ENCODE data around the gene MAPRE2. TPM values are rescaled to one million over a fixed set of nuclear protein-coding genes. Genes with fewer than 3 reads are reported as not detected.
"Not testable (repeated sequence)": the region's sequence is repeated elsewhere in the genome, so short reads cannot be mapped to it uniquely, and the experiment has no call there.

The MAPRE2 gene
- total RNA-seq, 1 donor from 2014 or later: 28.9 TPM

DNA sequence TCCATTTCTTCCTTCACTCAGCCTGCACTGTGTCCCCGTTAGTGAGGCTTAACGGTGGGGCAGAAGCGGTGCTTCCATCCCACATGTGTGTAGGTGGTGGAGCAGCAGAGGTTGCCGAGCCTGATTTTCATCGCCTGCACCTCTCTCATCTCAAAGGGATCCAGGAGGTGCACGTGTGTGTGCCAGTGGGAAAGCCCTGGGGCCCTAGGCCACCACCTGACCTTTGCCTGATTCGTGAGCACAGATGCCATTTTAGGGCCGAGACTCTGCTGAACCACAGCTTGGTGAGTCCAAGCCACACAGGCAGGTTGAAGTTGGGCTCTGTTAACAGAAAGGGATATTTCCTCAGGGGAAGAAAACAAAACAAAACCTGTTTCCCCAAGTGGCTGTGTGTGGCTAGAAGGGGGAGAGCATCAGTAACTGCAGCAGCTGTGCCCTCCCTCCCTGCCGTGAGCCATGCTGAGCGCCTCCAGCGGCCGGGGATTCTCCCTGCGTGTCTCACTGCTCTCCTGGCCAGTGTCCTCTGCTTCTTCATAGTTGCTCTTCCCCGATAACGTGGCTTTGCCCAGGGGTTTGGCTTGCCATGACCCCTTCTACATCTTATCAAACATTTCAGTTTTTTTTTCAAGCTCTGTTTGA, 81.5 kb downstream of the MAPRE2 start:
- peak; percentile 44 for DNase-seq

DNA sequence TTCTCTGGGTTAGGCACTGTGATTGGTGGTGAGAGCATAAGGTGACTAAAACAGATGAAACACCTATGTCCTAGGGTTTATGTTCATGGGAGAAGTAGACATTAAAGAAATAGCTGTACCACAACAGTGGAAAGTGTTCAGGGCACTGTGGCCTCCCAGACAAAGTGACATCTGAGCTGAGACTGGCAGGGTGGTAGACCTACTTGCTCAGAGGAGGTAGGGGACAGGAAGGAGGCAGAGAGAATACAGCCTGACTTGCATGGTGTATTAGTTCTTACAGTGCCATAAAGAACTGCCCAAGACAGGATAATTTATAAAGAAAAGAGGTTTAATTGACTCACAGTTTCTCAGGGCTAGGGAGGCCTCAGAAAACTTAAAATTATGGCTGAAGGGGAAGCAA, 82.6 kb downstream of the MAPRE2 start:
- DNase-seq: no peak

DNA sequence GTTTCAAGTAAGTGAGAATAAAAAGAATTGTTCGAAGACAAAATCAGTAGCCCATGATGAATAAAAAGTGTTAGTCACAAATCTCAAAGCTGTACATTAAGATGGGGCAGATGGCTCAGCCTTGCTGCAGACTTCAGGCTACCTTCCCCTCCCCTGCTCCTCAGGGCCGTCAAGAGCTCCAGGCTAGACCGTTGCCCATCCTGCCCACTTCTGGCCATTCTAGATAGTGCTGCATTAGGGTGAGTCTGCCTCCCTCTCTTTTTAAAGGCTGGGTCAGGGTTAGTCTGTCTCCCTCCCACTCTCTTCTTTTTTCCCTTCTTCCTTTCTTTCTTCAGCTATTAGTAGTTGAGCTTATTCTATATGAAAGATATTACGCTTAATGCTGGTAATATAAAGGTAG, 86.0 kb downstream of the MAPRE2 start:
- DNase-seq: no peak

DNA sequence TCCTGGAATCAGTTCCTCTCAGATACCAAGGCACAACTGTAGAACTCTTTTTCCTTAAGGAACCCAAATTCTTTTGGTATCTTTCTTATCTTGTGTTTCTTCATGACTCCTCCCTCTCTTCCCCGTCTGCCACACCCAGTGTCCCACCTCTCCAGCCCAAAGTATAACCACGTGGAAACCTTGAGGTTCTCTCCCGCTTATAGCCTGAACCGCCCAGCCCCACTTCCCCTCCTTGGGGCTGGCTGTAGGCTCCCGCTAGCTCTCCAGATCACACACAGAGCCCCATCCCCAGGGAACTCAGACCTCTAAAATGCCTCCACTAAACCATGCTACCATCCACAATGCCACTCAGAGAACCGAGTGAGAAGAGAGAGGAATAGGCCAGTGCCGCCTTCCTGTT, 87.5 kb downstream of the MAPRE2 start:
- DNase-seq: no peak

DNA sequence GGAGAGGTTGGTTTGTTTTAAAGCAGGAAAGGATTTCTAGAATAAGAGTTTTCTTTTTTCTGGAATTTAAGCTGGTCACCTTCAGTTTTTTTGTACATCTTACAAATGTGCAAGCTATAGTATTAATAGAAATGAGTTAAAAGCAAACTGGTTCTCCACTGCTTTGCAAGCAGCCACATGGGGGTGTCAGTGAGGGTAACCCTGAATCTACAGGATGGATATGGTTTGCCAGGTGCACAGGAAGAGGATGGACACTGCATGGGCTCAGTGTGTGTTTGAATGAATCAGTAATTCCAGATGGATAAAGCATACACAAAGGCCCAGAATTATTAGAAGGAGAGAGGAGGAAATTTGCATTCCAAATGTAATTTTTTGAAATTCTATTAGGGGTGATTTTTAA, 89.0 kb downstream of the MAPRE2 start:
- no peak for DNase-seq

DNA sequence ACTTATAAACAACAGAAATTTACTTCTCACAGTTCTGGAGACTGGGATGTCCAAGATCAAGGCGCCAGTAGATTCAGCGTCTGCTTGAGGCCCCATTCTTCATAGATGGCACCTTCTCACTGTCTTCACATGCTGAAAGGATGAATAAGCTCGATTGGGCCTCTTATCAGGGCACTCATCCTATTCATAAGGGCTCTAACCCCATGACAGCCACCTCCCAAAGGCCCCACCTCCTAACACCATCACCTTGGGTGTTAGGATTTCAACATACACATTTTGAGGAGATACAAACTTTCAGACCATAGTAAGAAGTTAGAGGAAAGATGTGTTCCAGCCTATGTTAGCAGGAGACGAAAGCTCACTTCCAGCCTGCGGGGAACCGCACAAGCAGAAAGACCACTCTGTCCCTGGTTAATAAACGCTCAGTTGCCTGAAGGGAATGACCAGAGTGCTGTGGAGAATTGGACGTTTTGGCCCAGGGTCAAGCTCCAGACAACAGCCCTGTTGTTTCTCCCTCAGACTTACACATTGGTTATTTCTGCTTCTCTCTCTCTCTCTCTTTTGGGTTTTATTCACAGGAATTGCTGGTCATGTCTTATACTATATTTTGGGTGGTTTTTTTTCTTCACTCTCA, 90.3 kb downstream of the MAPRE2 start:
- DNase-seq: peak; percentile 40

DNA sequence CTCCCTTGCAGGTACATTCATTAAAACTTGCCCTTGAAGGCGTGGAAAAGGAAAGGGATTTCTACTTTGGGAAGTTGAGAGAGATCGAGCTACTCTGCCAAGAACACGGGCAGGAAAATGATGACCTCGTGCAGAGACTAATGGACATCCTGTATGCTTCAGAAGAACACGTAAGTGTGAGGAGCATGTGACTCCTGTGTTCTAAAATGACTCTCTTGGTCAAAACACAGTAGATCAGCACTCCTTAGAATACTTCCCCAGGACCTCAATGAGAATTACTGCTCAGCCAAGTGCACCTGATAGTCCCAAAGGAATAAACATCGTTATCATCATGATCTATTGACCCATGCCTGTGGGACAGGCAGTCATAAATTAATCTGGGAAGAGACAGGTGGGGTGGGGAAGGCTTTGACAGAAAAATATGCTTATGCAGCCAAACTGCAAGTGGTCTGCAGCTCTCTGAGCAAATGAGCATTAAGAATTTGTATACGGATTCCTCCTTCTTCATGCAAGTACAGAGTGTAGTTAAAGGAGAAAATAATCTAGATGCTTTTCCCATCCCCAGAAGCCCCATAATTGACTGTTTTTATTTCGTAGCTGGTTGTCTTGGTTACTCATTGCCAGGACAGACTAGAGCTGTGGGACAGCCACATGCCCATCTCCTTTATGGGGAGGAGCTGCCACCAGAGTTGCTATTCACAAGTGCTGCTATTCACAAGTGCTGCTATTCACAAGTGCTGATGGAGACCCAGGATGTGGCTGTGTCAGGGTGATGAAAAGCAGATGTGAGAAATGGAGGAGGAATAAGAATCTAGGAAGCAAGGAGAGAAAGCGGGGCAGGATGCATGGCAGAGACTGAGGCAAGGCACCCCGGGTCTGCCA, 91.0 kb downstream of the MAPRE2 start:
- no peak for DNase-seq

DNA sequence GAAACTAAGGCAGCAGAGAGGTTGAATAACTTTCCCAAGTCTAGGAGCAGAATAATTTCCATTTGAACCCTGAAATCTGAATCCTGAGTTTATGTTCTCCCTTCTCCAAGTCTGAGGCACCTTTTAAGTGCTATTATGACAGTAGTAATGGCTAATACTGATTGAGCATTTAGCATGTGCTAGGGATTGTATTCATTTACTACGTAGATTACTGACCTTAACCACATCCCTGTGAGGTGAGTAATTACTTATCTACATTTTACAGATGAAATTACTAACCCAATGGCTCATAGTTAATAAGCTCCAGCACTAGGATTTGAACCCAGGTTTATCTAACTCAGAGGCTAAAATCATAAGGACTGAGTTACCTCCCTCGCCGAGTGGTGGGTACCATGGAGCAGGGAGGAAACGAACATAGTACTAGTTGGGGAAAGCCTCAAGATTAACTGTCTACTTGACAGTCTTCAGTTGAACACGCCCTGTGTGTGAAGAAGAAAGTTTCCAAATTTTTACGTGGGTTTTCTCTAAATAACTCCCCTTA, 93.0 kb downstream of the MAPRE2 start:
- DNase-seq: no peak

DNA sequence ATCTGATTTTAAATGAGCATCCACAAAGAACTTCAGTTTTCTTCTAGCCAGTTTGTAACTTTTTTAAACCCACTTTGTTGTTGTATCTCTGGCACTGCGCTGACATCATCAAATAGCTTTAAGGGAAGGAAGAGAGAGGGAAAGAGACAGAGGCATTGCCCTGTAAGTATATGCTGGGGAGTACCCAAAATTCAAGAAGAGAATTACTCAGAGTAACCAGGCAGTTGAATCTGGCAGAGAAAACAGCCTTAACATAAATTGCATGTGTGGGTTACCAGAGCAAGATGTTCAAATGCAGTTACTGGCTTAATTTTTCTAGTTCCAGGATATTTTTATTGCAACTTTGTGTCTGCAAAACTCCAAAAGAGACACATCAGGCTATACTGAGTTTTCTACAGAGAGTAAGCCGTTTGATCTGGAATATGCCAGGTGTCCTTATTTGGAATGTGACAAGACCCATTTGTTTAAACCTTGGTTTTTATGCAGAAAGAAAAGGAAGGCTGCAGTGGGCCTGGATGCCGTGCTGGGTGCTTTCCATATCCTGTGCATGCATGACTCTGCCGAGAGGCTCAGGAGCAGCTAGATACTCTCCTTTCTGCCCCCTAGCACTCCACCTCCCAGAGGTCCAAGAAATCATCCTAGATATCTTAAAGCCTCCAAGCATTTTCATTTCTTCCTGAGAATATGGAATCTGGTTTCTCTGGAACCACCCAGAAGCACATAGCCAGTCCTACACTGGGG, 93.7 kb downstream of the MAPRE2 start:
- DNase-seq: no peak

DNA sequence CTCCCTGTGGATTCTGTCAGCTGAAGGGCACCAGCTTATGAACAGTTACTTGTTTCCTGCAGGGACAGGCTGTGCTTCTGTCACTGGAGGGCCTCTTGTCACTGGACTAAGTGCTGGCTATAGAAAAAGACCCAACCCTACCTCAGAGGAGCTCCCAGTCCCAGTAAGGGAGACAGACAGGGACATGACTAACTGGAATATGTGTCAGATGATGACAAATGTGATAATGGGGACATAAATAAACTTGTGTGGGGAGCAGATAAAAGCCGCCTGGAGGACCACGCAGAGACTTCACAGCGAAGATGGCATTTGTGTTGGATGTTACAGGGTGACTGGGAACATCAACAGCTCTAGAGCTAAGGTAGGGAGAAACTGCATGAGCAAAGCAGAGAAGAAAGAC, 95.0 kb downstream of the MAPRE2 start:
- no peak for DNase-seq

DNA sequence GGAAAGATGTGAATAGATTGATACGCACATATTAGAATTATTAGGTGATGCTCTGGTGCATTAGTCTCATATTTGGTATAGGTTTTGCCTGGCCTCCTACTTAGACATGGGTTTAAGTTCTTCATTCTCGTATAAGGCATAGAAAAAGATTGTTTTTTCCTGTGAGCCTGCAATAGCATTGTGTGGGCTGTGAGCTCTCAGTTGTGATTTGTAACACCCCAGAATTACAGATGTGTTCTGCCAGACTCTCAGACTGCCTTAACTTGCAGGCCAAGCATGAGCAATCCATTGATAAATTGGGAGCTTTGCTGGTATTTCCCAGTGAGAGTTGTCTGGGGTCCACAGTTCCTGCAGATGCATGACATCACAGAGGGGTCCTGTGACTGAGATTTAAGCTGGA, 95.7 kb downstream of the MAPRE2 start:
- no peak for DNase-seq

DNA sequence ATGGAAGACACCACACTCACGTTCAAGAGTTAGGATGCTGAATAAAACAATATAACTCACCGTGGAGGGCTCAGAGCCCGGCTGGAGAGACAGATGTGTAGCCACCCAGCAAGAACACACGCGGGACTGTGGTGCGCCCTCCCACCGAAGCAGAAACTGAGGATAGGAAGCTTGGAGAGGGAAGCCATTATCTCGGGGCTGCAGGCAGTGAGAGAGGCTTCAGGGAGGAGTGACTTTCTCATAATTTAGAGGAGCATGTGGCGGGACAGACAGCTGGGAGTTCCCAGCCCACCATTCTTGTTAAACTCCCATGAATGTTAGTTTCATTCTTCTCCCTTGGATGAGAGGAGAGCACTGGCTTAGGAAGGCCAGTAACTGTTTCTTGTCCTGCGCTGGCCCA, 96.4 kb downstream of the MAPRE2 start:
- no peak for DNase-seq

DNA sequence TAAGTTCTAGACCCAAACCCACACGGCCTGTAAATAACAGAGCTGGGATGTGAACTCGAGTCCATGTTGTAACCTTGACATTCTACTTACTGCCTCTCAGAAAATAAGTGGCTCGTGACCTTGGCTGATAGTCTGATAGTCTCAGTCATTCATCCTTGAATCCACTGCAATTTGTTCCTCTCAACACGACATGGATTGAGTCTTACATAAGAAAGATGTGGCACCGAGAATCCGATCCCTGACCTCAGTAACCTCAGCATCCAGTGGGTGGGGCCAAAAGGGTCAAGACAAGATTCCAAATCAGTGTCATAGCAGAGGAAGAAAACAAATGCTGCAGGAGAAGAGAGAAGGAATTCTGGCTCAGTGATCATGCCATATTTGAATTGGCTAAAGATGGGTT, 97.6 kb downstream of the MAPRE2 start:
- no peak for DNase-seq

DNA sequence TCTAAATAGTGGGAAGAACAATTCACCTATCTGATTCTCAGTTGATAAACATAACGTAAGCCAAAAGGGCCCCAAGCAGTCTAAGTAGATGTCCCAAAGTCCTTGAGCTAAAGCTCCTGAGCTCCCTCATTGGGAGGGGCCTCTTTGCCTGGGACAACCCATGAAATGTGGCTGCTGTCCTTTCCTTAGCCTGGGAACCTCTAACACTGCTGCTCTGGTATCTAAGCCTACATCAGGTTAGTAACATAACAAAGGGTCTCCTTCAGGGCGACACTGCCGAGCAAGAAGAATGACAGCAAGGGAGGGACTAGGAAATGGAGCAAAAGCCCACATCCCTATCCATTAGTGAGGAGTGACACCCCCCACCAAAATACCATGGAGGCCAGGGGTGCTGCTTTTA, 98.3 kb downstream of the MAPRE2 start:
- no peak for DNase-seq

DNA sequence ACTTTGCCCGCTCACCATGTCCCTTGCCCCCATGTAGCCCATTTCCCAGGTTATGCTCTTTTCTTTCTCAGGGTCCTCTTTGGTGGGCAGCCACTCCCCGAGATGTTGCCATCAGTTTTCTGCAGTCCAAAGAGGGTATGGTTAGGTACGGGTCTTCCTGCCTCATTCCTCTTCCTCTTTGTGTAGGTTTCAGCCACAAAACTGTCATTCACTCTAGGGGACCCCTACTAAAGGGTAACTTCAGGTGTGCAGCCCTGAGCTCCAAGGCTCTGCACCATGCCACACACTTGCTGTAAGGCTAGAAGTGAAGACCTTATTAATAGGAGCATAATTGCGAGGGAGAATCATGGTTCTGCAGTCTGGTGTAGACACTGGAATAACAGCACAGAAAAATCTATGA, 99.9 kb downstream of the MAPRE2 start:
- no peak for DNase-seq

DNA sequence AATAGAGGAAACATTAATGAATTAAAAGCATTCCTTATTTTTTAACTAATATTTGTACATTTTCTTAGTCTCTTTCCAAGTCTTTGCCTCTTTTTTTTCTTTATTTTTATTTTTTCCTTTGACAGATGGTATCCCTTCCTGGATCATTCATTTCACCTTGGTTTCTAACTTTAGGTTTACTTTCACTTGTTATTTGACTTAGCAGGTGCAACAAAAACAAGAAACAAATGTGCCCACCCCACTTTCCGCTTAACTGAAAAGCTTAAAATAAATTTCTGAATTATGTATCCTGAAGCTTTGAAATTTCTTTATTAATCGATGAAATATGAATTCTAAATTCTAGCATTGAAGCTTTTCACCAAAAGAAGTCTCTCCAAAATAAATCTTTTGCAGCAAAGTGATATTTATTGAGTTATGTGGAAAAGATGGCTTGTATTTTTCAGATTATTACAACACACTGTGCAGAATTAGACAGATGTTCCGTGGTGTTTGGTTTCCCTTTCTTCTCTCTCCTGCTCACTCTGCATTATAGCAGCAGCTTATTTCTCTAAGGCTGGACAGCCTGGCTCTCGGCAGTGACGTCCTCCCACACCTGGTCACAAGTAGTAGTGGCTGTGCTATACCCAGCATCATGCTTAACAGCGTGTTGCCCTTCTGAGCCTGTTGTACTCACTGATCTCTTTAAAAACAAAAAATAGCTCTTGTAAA, 100.5 kb downstream of the MAPRE2 start:
- peak; percentile 31 for DNase-seq

DNA sequence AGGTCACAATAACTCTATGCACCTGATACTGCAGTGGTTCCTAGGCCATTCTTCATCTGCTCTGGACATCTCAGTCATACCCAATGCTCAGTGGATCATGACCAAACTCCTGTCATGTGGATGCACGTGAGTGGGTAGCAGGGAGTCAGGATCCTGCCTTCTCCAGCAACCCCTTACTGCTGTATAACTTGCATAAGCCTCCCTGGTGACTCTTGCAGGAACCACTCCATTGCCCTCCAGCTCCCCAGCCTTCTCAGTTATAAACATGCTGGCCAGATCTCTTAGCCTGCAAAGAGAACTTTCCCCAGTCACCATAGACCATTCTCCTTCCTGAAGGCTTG, 101.0 kb downstream of the MAPRE2 start:
- DNase-seq: no peak

DNA sequence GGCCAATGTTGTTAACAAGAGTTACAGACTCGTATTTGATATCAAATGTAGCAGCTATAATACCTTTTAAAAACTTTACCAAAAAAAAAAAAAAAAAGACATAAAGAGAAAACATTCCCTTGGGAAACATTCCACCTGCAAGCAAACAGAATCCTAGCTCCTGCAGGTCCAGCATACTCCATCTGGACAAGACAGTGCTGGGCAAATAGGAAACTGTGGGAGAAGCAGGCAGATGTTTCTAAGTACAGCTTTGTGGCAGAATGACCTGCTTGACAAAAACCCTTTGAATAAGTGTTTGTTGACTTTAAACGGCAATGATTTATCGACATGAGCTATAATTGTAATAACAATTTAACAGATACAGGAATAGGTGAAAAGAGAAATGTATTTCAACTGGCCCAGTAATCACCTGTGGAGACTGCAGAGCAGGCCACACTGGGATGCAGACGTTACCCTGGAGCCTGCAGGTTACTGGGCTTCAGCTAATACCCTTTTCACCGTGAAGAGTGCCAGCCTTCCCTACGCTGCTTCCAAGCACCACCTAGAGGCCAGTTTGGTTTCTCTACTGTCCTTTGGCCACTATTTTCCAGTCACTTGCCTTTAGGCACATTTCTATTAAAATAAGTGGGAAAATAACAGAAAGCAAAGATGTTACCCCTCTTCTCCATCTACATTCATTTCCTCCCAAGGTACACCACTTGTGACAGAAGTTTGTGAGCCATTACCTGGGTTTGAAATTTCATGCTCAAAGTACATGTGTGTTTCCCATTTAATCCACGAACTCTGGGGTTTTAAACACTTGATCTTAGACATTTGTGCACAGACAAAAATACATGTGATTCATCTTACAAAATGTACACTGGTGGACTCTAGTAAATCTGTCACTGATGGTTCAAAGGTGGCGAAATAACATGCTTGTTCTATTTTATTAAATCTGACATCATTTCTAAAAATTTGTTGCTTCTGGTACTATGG, 102.7 kb downstream of the MAPRE2 start:
- peak; percentile 71 for DNase-seq

DNA sequence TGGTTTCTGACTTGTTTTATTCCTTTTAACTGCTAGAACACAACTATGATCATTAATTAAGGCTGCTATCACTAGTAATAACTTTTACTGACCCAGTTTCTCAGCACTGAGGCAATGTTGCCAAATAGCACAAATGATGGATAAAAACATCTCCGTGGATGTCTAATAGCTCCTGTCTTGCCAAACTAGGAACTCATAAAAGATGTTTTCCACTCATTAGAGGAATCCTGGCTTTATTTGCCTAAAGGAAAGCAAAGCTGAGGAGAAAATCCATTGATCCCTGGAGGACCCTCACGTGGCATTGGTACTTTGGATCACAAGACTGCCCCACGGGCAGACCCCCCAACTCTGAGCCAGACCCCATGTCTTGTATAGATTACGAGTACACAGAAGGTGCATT, 103.5 kb downstream of the MAPRE2 start:
- no peak for DNase-seq

DNA sequence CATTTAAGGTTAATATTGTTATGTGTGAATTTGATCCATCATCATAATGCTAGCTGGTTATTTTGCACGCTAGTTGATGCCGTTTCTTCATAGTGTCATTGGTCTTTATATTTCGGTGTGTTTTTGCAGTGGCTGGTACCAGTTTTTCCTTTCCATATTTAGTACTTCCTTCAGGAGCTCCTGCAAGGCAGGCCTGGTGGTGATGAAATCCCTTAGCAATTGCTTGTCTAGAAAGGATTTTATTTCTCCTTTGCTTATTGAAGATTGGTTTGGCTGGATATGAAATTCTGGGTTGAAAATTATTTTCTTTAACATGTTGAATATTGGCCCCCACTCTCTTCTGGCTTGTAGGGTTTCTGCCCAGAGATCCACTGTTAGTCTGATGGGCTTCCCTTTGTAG, 109.0 kb downstream of the MAPRE2 start:
- DNase-seq: not testable (repeated sequence)
